Measurements from ENCODE around the gene TEKT5. TPM values are rescaled to one million over a fixed set of nuclear protein-coding genes. Genes with fewer than 3 reads are reported as not detected.

Gene TEKT5
- total and polyA plus RNA-seq, 4 donors, result 0.13 to 0.92 TPM; not detected in 2

DNA sequence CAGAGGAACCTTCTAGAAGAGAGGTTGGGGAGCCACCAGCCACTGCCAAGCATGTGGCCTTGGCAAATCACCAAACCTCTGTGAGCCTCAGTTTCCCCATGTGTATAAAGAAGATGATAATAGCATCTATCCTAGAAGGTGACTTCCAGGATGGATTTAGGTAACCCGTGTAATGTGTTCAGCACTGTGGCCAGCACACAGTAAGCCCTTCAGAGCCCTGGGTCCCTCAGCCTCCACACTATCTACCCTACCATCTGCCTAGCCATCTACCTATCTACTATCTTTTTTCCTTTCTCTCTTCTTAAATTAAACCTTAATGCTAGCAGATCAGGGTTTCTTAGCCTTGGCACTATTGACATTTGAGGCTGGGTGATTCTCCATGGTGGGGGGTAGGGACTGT, 33.0 kb downstream of the TEKT5 start:
- no peaks in the 10 kb centered on the region for H3K9me3 ChIP-seq (ENCODE audit: control insufficient read depth in 4 of 4, low read length in 3 of 4)
- WGBS, result 2% methylated on average over 1 of the region's 1 CpG
- H3K27me3 ChIP-seq (ENCODE audit: control insufficient read depth in 4 of 4, insufficient read depth in 4 of 4, low read length in 3 of 4), result no peaks in the 10 kb centered on the region
- peaks cover 0 to 3% (median 1%) of the 10 kb centered on the region in 4 donors for H3K4me1 ChIP-seq (ENCODE audit: control insufficient read depth in 4 of 4, insufficient read depth in 4 of 4, low read length in 3 of 4)
- H3K9ac ChIP-seq (ENCODE audit: low read depth in 1 of 2, low read length in 2 of 2), result no peak overlapping the region
- no peak overlapping the region for H3K4me3 ChIP-seq (ENCODE audit: low read depth in 1 of 3, low read length in 3 of 3)
- no peak for DNase-seq (ENCODE audit: low spot score)
- H3K27ac ChIP-seq (ENCODE audit: low read depth in 1 of 2, low read length in 2 of 2), result no peak overlapping the region
- TF ChIP-seq NR2F2 (IDR thresholded peaks at IDR 0.05) (no peak), RAD21 (IDR thresholded peaks at IDR 0.05) (no peak), HNF4A (conservative IDR thresholded peaks at IDR 0.05) (no peak), RXRA (IDR thresholded peaks at IDR 0.05) (no peak), JUND (IDR thresholded peaks at IDR 0.05) (no peak), YY1 (IDR thresholded peaks at IDR 0.05) (no peak), FOXA2 (IDR thresholded peaks at IDR 0.05) (no peak)
- TF ChIP-seq, protein P1, sequence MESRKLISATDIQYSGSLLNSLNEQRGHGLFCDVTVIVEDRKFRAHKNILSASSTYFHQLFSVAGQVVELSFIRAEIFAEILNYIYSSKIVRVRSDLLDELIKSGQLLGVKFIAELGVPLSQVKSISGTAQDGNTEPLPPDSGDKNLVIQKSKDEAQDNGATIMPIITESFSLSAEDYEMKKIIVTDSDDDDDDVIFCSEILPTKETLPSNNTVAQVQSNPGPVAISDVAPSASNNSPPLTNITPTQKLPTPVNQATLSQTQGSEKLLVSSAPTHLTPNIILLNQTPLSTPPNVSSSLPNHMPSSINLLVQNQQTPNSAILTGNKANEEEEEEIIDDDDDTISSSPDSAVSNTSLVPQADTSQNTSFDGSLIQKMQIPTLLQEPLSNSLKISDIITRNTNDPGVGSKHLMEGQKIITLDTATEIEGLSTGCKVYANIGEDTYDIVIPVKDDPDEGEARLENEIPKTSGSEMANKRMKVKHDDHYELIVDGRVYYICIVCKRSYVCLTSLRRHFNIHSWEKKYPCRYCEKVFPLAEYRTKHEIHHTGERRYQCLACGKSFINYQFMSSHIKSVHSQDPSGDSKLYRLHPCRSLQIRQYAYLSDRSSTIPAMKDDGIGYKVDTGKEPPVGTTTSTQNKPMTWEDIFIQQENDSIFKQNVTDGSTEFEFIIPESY (IDR thresholded peaks at IDR 0.05), result no peak
- no peaks in the 10 kb centered on the region for H3K36me3 ChIP-seq (ENCODE audit: control insufficient read depth in 4 of 4, insufficient read depth in 3 of 4, low read depth in 1 of 4, low read length in 3 of 4)

DNA sequence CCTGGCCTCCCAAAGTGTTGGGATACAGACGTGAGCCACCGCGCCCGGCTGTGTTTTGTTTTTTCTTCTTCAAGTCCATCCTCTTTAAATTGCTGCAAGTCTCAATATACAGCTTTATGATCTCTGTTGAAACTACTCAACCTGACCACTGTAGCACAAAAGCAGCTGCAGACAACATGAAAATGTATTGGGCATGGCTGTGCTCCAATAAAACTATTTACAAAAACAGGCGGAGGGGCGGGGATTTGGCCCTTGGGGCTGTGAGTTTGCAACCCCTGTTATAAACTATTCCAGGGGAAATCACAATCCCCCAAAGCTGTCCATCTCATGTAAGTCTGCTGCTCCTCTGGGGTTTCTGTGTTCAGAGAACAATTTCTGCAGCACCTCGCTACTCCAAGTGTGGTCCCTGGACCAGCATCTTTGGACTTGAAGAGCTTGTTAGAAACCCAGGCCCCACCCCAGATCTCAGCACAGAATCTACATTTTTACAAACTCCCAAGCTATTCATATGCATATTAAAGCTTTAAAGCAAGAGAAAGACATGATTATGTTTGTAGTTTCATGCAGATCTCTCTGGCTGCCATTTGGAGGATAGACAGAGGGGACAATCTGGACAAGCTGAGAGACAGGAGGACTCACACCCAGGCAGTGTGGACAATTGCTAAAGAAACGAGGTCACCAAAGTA, 33.6 kb downstream of the TEKT5 start:
- Histone ChIP-seq H3K27me3 (ENCODE audit: control insufficient read depth in 4 of 4, insufficient read depth in 4 of 4, low read length in 3 of 4) (no peaks in the 10 kb centered on the region), H3K4me1 (ENCODE audit: control insufficient read depth in 4 of 4, insufficient read depth in 4 of 4, low read length in 3 of 4) (peaks cover 0 to 3% (median 1%) of the 10 kb centered on the region in 4 donors), H3K9me3 (ENCODE audit: control insufficient read depth in 4 of 4, low read length in 3 of 4) (no peaks in the 10 kb centered on the region), H3K9ac (ENCODE audit: low read depth in 1 of 2, low read length in 2 of 2) (no peak overlapping the region), H3K36me3 (ENCODE audit: control insufficient read depth in 4 of 4, insufficient read depth in 3 of 4, low read depth in 1 of 4, low read length in 3 of 4) (no peaks in the 10 kb centered on the region), H3K4me3 (ENCODE audit: low read depth in 1 of 3, low read length in 3 of 3) (no peak overlapping the region), H3K27ac (ENCODE audit: low read depth in 1 of 2, low read length in 2 of 2) (no peak overlapping the region)
- no peak for TF ChIP-seq YY1 (IDR thresholded peaks at IDR 0.05)
- TF ChIP-seq, protein P1 (IDR thresholded peaks at IDR 0.05), result no peak
- TF ChIP-seq JUND (IDR thresholded peaks at IDR 0.05), result no peak
- TF ChIP-seq RXRA (IDR thresholded peaks at IDR 0.05), result no peak
- no peak for TF ChIP-seq HNF4G (IDR thresholded peaks at IDR 0.05)
- TF ChIP-seq FOXA1 (IDR thresholded peaks at IDR 0.05), result no peak
- no peak for TF ChIP-seq NR2F2 (IDR thresholded peaks at IDR 0.05)
- TF ChIP-seq RAD21 (IDR thresholded peaks at IDR 0.05), result no peak
- TF ChIP-seq, protein P2, sequence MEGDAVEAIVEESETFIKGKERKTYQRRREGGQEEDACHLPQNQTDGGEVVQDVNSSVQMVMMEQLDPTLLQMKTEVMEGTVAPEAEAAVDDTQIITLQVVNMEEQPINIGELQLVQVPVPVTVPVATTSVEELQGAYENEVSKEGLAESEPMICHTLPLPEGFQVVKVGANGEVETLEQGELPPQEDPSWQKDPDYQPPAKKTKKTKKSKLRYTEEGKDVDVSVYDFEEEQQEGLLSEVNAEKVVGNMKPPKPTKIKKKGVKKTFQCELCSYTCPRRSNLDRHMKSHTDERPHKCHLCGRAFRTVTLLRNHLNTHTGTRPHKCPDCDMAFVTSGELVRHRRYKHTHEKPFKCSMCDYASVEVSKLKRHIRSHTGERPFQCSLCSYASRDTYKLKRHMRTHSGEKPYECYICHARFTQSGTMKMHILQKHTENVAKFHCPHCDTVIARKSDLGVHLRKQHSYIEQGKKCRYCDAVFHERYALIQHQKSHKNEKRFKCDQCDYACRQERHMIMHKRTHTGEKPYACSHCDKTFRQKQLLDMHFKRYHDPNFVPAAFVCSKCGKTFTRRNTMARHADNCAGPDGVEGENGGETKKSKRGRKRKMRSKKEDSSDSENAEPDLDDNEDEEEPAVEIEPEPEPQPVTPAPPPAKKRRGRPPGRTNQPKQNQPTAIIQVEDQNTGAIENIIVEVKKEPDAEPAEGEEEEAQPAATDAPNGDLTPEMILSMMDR (IDR thresholded peaks at IDR 0.05; ENCODE audit: low read depth, low read length, missing input control), result no peak
- TF ChIP-seq FOXA2 (IDR thresholded peaks at IDR 0.05), result no peak
- TF ChIP-seq GABPA (IDR thresholded peaks at IDR 0.05 in 1 of 2, conservative IDR thresholded peaks at IDR 0.05 in 1 of 2), result no peak
- TF ChIP-seq HNF4A (conservative IDR thresholded peaks at IDR 0.05), result no peak
- TF ChIP-seq EGR1 (IDR thresholded peaks at IDR 0.05; ENCODE audit: low read depth in 2 of 2), result no peak
- TF ChIP-seq SP1 (IDR thresholded peaks at IDR 0.05), result no peak
- TF ChIP-seq, protein P3, sequence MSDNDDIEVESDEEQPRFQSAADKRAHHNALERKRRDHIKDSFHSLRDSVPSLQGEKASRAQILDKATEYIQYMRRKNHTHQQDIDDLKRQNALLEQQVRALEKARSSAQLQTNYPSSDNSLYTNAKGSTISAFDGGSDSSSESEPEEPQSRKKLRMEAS (IDR thresholded peaks at IDR 0.05), result no peak
- TF ChIP-seq, protein P4, sequence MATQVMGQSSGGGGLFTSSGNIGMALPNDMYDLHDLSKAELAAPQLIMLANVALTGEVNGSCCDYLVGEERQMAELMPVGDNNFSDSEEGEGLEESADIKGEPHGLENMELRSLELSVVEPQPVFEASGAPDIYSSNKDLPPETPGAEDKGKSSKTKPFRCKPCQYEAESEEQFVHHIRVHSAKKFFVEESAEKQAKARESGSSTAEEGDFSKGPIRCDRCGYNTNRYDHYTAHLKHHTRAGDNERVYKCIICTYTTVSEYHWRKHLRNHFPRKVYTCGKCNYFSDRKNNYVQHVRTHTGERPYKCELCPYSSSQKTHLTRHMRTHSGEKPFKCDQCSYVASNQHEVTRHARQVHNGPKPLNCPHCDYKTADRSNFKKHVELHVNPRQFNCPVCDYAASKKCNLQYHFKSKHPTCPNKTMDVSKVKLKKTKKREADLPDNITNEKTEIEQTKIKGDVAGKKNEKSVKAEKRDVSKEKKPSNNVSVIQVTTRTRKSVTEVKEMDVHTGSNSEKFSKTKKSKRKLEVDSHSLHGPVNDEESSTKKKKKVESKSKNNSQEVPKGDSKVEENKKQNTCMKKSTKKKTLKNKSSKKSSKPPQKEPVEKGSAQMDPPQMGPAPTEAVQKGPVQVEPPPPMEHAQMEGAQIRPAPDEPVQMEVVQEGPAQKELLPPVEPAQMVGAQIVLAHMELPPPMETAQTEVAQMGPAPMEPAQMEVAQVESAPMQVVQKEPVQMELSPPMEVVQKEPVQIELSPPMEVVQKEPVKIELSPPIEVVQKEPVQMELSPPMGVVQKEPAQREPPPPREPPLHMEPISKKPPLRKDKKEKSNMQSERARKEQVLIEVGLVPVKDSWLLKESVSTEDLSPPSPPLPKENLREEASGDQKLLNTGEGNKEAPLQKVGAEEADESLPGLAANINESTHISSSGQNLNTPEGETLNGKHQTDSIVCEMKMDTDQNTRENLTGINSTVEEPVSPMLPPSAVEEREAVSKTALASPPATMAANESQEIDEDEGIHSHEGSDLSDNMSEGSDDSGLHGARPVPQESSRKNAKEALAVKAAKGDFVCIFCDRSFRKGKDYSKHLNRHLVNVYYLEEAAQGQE (IDR thresholded peaks at IDR 0.05), result no peak
- no peak for TF ChIP-seq TAF1 (conservative IDR thresholded peaks at IDR 0.05)
- no peak for DNase-seq (ENCODE audit: low spot score)
- 76% methylated on average over 8 of the region's 8 CpGs for WGBS

All from liver (tissue), 9 donors.